ENCODE data around the gene PRKAG1. TPM values are rescaled to one million over a fixed set of nuclear protein-coding genes. Genes with fewer than 3 reads are reported as not detected.

The PRKAG1 gene
- polyA plus RNA-seq, 1 experiment, result 94.1 TPM

DNA sequence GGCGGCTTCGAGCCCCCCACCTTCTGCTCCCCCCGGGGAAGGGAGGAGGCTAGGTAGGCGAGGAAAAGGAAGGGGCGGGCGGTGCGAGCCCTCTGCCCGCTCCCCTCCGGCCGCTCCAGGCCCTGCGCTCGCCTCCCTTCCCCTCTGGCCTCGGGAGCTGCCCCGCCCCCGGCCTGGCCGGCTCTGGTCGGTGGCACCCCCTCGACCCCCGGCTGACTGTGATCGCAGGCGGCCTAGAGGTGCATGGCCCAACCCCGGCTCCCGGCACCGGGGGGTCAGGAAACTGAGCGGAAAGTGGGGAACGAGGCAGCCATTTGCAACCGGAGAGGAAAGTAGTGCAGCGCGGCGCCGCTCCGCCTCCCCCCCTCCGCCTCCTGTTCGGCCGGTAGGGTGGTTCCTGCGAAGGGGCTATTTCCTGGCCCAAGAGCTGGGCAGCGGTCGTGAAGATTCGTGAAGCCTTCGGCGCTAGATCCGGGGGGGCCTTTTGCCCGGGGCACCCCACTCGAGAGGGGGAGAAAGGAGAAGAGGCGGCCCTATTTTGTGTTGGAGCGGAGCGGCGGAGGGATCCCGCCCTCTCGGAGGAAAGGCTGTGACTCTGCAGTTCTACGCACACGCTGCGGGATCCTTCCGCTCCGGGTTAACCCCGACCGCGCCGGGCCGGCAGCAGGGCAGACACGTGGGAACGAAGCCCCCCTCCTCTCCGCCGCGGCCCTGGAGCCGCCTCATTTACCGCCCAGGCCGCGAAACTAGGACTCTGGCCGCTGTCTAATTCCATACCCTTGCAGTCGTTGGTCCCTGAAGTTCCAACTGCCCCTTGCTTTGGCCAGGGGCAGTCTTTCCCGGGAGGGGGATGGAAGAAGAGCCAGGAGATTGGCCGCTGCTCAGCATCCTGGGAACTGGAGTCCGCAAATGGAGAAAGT, 41.9 kb upstream of the PRKAG1 start, which contains the start of gene KMT2D:
KMT2D (minus strand) TSS at position 558 of the 920 bp plus-strand sequence. CDS start 5,470 bp downstream, outside the sequence.
- Histone ChIP-seq H3K36me3 (ENCODE audit: control insufficient read depth, insufficient read depth, low read length) (no peaks in the 10 kb centered on the region), H3K27me3 (ENCODE audit: control insufficient read depth, insufficient read depth, low read length) (no peaks in the 10 kb centered on the region), H3K4me3 (ENCODE audit: low read depth, low read length) (peak within 1 kb of the TSS; percentile 88)
- TF ChIP-seq, protein P1, sequence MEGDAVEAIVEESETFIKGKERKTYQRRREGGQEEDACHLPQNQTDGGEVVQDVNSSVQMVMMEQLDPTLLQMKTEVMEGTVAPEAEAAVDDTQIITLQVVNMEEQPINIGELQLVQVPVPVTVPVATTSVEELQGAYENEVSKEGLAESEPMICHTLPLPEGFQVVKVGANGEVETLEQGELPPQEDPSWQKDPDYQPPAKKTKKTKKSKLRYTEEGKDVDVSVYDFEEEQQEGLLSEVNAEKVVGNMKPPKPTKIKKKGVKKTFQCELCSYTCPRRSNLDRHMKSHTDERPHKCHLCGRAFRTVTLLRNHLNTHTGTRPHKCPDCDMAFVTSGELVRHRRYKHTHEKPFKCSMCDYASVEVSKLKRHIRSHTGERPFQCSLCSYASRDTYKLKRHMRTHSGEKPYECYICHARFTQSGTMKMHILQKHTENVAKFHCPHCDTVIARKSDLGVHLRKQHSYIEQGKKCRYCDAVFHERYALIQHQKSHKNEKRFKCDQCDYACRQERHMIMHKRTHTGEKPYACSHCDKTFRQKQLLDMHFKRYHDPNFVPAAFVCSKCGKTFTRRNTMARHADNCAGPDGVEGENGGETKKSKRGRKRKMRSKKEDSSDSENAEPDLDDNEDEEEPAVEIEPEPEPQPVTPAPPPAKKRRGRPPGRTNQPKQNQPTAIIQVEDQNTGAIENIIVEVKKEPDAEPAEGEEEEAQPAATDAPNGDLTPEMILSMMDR (IDR thresholded peaks at IDR 0.05; ENCODE audit: insufficient read depth, low read depth, low read length), result peak; percentile 49
- peak; percentile 39 for DNase-seq (ENCODE audit: low read depth)
- CTCF ChIA-PET, result interaction anchor here (1.4 to 2.7 kb wide), 4 partner anchors 28 to 60 kb away, joined by 3 to 10 read pairs (median 6); partner anchors contain the start of gene DHH
- POLR2A ChIA-PET, result no interaction called here

DNA sequence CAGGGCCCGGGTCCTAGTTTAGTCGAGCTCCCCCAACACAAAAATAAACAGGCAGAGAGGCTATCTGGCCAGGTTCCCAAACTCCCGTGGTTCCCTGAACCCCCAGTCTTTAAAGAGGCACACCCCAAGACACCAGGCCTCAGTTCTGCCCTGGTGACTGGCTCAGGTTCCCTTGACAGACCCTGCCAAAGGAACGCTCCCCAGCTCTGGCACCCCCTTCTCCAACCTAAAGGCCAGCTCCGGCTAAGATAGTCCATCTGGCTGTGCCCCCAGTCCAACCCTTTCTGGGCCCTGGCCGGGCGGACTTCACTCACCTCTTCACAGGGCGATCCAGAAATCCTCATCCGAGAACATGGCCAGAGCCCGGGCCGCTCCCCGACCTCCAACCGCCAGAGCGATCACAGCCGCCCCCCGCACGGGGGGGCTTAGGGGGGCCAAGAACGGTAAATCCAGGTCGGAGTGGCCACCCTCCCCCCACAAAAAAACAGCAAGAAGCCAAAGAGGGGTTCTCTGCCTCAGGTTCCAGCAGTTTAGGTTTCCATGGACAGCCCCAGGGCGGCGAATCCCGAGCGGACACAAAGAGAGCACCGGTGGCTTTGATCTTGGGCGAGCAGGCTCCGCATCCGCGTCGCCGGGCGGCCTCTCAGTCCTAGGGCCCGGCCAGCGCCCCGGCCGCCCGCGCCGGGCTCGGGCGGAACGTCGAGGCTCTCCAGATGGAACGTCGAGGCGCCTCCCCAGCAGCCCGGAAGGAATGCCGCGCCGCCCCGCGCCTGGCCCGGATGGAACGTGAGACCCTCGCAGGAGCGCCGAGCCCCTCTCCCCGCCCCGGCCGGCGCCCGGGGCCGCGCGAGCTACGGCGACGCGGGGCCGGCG, 41.0 kb upstream of the PRKAG1 start:
- H3K4me3 ChIP-seq (ENCODE audit: low read depth, low read length), result peak overlapping the region; percentile 88
- POLR2A ChIA-PET, result no interaction called here
- H3K27me3 ChIP-seq (ENCODE audit: control insufficient read depth, insufficient read depth, low read length), result no peaks in the 10 kb centered on the region
- no peak for DNase-seq (ENCODE audit: low read depth)
- CTCF ChIA-PET, result interaction anchor here (0.5 to 2.7 kb wide), 10 partner anchors 7 to 63 kb away, joined by 3 to 12 read pairs (median 4); partner anchors contain the start of gene DHH
- TF ChIP-seq, protein P1 (IDR thresholded peaks at IDR 0.05; ENCODE audit: insufficient read depth, low read depth, low read length), result no peak
- H3K36me3 ChIP-seq (ENCODE audit: control insufficient read depth, insufficient read depth, low read length), result peaks cover under 1% of the 10 kb centered on the region; the same call in 1 of the 2 replicates

DNA sequence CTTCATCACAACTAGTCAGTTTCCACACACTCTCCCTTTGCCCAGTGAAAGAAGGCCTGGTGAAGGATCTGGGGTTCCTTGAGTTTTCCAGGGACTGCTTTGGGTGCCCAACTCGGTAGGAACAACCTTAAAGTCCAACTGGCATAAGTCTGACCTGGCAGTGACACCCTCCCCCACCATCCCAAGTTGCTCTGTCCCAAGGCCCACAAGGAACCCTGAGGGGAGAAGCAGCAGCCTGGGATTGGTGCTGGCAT, 40.4 kb upstream of the PRKAG1 start:
- no peak for DNase-seq (ENCODE audit: low read depth)
- CTCF ChIA-PET, result interaction anchor here (0.5 to 2.7 kb wide), 10 partner anchors 8 to 62 kb away, joined by 3 to 12 read pairs (median 4); partner anchors contain the start of gene DHH

DNA sequence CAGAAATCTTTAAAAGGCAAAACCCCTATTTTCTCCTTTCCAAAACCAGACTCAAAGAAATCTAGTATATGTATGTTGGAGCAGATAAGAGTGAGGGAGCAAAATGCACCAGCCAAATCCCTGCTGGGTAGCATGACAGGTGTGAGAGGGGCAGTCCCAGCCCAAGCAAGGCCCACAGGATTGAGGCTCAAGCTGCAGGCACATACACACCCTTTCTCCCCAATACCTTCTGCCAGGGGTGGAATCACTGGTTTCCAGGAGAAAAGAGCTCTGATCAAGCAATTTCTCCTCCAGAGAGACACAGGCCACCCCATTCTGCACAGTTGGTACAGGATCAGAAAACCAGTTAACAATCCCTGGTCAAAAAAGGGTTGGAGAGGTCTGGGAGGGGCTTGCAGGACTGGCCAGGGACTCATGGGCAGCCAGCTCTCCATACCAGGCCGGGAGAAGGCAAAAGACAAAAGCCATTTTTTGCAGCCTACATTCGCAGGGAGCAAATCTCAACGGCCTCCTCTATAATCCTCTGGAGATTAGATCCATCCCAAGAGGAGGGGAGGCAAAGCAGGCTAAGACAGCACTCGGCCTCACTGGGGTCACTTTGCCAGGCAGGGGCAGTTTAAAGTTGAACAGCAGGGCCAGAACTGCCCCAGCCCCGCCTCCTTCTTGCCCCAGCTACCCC, 39.9 kb upstream of the PRKAG1 start:
- peaks cover 11% of the 10 kb centered on the region for H3K36me3 ChIP-seq (ENCODE audit: control insufficient read depth, insufficient read depth, low read length)
- peak overlapping the region; percentile 88 for H3K4me3 ChIP-seq (ENCODE audit: low read depth, low read length)
- TF ChIP-seq, protein P1 (IDR thresholded peaks at IDR 0.05; ENCODE audit: insufficient read depth, low read depth, low read length), result no peak
- POLR2A ChIA-PET, result no interaction called here
- no peak for DNase-seq (ENCODE audit: low read depth)
- CTCF ChIA-PET, result interaction anchor here (0.5 to 2.7 kb wide), 13 partner anchors 8 to 73 kb away, joined by 3 to 12 read pairs (median 3); partner anchors contain the start of genes DHH and TUBA1B
- no peaks in the 10 kb centered on the region for H3K27me3 ChIP-seq (ENCODE audit: control insufficient read depth, insufficient read depth, low read length)

More for the DNA sequence above, 40.4 kb upstream of the PRKAG1 start:
- Histone ChIP-seq H3K4me3 (ENCODE audit: low read depth, low read length) (peak overlapping the region; percentile 88), H3K36me3 (ENCODE audit: control insufficient read depth, insufficient read depth, low read length) (peaks cover 7% of the 10 kb centered on the region), H3K27me3 (ENCODE audit: control insufficient read depth, insufficient read depth, low read length) (no peaks in the 10 kb centered on the region)
- TF ChIP-seq, protein P1 (IDR thresholded peaks at IDR 0.05; ENCODE audit: insufficient read depth, low read depth, low read length), result no peak
- POLR2A ChIA-PET, result no interaction called here
